Uterus (tissue), 4 donors: ENCODE data around the gene TCEA2. TPM values are rescaled to one million over a fixed set of nuclear protein-coding genes. Genes with fewer than 3 reads are reported as not detected.

ENCODE experiments used
- DNase-seq, 2 donors: peaks; one replicate each; pipeline ENCODE4 v3.0.0-alpha.2; 2019 to 2020
- H3K27ac ChIP-seq, 2 donors: fragments of 200-600 bp; sonication (generic); 1 replicate in 1 of 2; 2 replicates in 1 of 2; pipeline ENCODE4 v1.5.1; 2016 to 2018
- H3K27me3 ChIP-seq, 2 donors: fragments of 200-600 bp; sonication (generic); one replicate each; pipeline ENCODE4 v1.5.1; 2018 to 2019; ENCODE audit warnings: control low read depth in 1 of 2
- H3K36me3 ChIP-seq, 2 donors: fragments of 200-600 bp; sonication (generic); one replicate each; pipeline ENCODE4 v1.5.1; 2019; ENCODE audit warnings: control low read depth in 1 of 2
- H3K4me1 ChIP-seq, 2 donors: fragments of 200-600 bp; sonication (generic); one replicate each; pipeline ENCODE4 v1.5.1; 2018 to 2019; ENCODE audit warnings: control low read depth in 1 of 2
- H3K4me3 ChIP-seq, 2 donors: fragments of 200-600 bp; sonication (generic); 1 replicate in 1 of 2; 2 replicates in 1 of 2; pipeline ENCODE4 v1.5.1; 2018 to 2019; ENCODE audit warnings: mild to moderate bottlenecking in 1 of 2
- H3K9me3 ChIP-seq, 2 donors: fragments of 200-600 bp; sonication (generic); one replicate each; pipeline ENCODE4 v1.5.1; 2019; ENCODE audit warnings: control low read depth in 1 of 2
- POLR2A ChIP-seq, 2 donors: fragments of 450-650 bp; IDR thresholded peaks; one replicate each; pipeline ENCODE4 v1.6.1; 2016; ENCODE audit warnings: antibody characterized with exemption in 2 of 2, mild to moderate bottlenecking in 1 of 2, moderate library complexity in 1 of 2
- intact Hi-C: fragments of 100-400 bp; cut with DNase I; formaldehyde crosslinking; loops from one replicate; pipeline ENCODE4 v1.15.1; 2023; ENCODE audit warnings: low total_unique reads
- total RNA-seq, 4 donors: library from RNA; depleted of rRNA in 3 of 4; stranded (reverse); fragments of >200 nt in 3 of 4; gene quantifications; one replicate each; pipeline versions ENCODE4 v1.1.0 to v1.2.4, GENCODE V29; 2014 to 2023
- TF ChIP-seq, protein P1 (sequence below), 4 experiments: fragments of 200-600 bp in 2 of 4; fragments of 450-650 bp in 2 of 4; sonication (generic) in 2 of 4; IDR thresholded peaks; one replicate each; pipeline ENCODE4 v1.5.1; 2016 to 2019; ENCODE audit warnings: antibody characterized with exemption in 4 of 4, mild to moderate bottlenecking in 2 of 4, moderate library complexity in 1 of 4
- donor health status: DM: yes; HTN: yes; CAD: no.

TCEA2 gene
- total RNA-seq, 4 donors from 2014 or later = 21.5 to 75.4 (median 27.2) TPM

DNA sequence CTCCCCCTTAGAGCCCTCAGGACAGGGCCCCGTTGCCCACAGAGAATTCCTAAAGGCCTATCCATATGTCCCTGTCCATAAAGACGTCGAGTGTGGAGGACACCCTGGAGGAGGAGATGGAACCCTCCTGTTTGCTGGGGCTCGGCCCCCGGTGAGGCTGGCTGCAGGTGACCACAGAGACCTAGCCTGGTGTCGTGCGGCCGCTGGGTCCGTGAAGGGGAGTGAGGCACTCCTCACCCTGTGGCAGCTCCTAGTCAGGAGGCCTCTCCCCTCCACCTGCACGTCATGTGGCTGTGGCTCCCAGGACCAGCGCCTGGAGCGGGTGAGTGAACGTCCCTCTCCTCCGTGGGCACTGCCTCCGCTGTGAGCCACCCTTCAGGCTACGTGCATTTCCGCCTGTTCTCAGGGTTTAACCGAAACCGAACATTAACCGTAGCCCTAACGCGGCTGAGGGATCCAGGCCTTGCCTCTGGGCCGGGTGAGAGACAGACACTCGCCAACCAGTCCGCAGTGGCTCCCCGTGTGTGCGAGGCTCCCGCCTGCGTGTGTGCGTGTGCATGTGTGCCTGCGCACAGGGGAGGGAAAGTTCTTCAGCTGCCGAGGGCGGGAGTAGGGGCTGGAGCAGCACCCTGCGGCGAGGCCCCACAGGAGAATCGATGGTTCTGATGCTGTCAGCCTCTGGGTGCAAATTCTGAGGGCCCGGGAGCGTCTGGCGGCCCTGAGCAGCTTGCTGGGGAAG lies 5.9 kb upstream of the TCEA2 start:
- TF ChIP-seq, protein P1, sequence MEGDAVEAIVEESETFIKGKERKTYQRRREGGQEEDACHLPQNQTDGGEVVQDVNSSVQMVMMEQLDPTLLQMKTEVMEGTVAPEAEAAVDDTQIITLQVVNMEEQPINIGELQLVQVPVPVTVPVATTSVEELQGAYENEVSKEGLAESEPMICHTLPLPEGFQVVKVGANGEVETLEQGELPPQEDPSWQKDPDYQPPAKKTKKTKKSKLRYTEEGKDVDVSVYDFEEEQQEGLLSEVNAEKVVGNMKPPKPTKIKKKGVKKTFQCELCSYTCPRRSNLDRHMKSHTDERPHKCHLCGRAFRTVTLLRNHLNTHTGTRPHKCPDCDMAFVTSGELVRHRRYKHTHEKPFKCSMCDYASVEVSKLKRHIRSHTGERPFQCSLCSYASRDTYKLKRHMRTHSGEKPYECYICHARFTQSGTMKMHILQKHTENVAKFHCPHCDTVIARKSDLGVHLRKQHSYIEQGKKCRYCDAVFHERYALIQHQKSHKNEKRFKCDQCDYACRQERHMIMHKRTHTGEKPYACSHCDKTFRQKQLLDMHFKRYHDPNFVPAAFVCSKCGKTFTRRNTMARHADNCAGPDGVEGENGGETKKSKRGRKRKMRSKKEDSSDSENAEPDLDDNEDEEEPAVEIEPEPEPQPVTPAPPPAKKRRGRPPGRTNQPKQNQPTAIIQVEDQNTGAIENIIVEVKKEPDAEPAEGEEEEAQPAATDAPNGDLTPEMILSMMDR (IDR thresholded peaks at IDR 0.05) = no peak
- no peak for TF ChIP-seq POLR2A (IDR thresholded peaks at IDR 0.05)
- H3K36me3 ChIP-seq = no peaks in the 10 kb centered on the region
- no peaks in the 10 kb centered on the region for H3K9me3 ChIP-seq
- peak overlapping the region; percentile 55 for H3K27ac ChIP-seq
- no peak for DNase-seq
- no peaks in the 10 kb centered on the region for H3K27me3 ChIP-seq
- intact Hi-C loops = no loop called here
- peaks cover 0 to 9% of the 10 kb centered on the region in 2 donors for H3K4me1 ChIP-seq
- no peak overlapping the region for H3K4me3 ChIP-seq

DNA sequence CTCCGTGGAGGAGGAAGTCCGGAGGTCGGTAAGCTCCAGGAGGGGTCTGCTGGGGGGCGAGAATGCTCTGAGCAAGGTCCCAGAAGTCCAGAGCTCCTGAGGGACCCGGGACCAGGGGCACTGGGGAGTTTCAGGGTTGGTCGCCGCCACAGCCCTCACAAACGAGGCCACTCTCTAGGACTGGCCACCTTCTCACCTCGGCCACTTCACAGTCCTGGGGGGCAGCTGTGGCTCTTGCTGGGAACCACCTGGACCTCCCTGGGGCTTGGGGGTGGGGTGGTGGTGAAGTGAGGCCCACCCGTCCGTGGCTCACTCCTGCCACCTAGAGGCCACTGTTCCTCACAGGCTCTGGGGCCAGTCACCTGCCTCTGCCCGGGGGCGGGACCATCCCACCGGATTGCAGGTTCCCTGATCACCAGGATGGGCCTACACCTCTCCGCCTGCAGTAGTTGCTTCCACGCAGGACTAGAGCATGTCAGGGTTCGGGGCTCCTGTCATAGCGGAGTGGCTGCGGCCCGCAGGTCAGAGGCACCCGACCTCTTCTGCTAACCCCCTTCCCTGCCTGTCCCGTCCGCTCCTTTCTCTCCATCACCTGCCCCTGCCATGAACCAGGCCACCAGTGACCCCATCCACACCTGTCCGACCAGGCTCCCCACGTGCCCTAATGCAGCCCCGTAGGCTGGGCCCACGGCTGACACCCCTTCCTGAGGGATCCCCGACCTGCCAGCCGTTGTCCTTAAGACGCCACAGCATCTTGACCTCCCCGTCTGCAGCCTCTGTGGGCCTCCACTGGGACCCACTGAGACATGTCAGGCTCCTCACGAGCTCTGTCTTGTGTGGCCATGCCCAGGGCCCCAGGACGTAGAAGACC lies 5.1 kb upstream of the TCEA2 start:
- Histone ChIP-seq H3K4me1 (peaks cover 0 to 11% of the 10 kb centered on the region in 2 donors), H3K9me3 (no peaks in the 10 kb centered on the region), H3K27ac (peak overlapping the region; percentile 55), H3K36me3 (no peaks in the 10 kb centered on the region), H3K4me3 (no peak overlapping the region), H3K27me3 (no peaks in the 10 kb centered on the region)
- peak; percentile 62 to 69 for DNase-seq
- intact Hi-C loops = no loop called here
- TF ChIP-seq, protein P1 (IDR thresholded peaks at IDR 0.05) = peak; percentile 61 to 85 (median 66)
- TF ChIP-seq POLR2A (IDR thresholded peaks at IDR 0.05) = no peak

DNA sequence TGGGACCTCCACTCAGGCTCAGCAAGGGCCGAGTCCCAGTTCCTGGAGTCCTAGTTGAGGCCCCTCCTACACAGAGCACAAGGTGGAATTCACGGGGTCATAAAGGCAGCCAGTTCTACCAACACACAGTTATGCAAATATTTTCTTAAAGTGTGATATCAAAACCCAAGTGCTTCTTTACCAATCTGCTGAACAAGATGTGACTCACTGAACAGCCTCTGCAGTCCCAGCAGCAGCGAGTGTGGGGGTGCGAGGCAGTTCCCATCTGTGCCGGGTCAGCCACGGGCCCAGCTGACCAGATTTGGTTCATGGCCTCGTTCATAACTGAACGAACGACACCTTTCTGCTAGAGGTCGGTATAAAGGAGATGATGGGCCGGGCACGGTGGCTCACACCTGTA lies 4.5 kb upstream of the TCEA2 start:
- no peaks in the 10 kb centered on the region for H3K36me3 ChIP-seq
- TF ChIP-seq, protein P1 (IDR thresholded peaks at IDR 0.05) = no peak
- no peaks in the 10 kb centered on the region for H3K9me3 ChIP-seq
- H3K4me1 ChIP-seq = peaks cover 0 to 11% of the 10 kb centered on the region in 2 donors
- no peak overlapping the region for H3K4me3 ChIP-seq
- intact Hi-C loops = no loop called here
- H3K27ac ChIP-seq = no peak overlapping the region
- no peak for DNase-seq
- no peaks in the 10 kb centered on the region for H3K27me3 ChIP-seq

DNA sequence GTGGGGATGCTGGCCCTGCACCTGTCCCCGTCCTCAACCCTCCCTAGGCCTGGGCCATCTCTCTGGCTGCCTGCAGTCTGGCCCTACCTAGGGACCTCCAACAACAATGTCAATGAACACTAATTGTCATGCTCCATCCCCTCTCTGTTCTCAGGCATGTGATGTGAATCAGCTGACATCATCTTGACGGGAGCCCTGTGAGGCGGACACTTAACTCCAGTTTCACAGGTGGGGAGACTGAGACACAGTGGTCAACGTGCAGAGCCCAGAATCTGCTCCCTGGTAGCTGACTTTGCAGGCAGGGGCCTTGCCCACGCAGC lies 762 bp upstream of the TCEA2 start:
- no peaks in the 10 kb centered on the region for H3K9me3 ChIP-seq
- H3K36me3 ChIP-seq = no peaks in the 10 kb centered on the region
- H3K27me3 ChIP-seq = no peaks in the 10 kb centered on the region
- peaks cover 0 to 23% of the 10 kb centered on the region in 2 donors for H3K4me1 ChIP-seq
- H3K4me3 ChIP-seq = peak overlapping the region; percentile 78 to 92
- TF ChIP-seq, protein P1 (IDR thresholded peaks at IDR 0.05) = no peak
- no peak for TF ChIP-seq POLR2A (IDR thresholded peaks at IDR 0.05)
- peak overlapping the region; percentile 82 to 85 for H3K27ac ChIP-seq
- intact Hi-C loops = no loop called here
- DNase-seq = no peak
